ENCODE data around the gene IGFBP3.

- TF ChIP-seq ZNF571 (tag by site-specific recombination; IDR thresholded peaks at IDR 0.05) (no peak), ZBTB21 (tag by site-specific recombination; IDR thresholded peaks at IDR 0.05) (no peak), MYNN (tag by site-specific recombination; IDR thresholded peaks at IDR 0.05; ENCODE audit: borderline replicate concordance) (no peak), SCRT1 (tag by site-specific recombination; IDR thresholded peaks at IDR 0.05; ENCODE audit: borderline replicate concordance) (no peak), CTCF (tag by site-specific recombination; IDR thresholded peaks at IDR 0.05) (no peak), ATF2 (tag by site-specific recombination; IDR thresholded peaks at IDR 0.05; ENCODE audit: low read depth) (no peak)
- TF ChIP-seq, protein P1, sequence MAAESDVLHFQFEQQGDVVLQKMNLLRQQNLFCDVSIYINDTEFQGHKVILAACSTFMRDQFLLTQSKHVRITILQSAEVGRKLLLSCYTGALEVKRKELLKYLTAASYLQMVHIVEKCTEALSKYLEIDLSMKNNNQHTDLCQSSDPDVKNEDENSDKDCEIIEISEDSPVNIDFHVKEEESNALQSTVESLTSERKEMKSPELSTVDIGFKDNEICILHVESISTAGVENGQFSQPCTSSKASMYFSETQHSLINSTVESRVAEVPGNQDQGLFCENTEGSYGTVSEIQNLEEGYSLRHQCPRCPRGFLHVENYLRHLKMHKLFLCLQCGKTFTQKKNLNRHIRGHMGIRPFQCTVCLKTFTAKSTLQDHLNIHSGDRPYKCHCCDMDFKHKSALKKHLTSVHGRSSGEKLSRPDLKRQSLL (tag by site-specific recombination; IDR thresholded peaks at IDR 0.05), result no peak
- TF ChIP-seq, protein P2, sequence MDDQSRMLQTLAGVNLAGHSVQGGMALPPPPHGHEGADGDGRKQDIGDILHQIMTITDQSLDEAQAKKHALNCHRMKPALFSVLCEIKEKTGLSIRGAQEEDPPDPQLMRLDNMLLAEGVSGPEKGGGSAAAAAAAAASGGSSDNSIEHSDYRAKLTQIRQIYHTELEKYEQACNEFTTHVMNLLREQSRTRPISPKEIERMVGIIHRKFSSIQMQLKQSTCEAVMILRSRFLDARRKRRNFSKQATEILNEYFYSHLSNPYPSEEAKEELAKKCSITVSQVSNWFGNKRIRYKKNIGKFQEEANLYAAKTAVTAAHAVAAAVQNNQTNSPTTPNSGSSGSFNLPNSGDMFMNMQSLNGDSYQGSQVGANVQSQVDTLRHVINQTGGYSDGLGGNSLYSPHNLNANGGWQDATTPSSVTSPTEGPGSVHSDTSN (CRISPR knock-in tag; IDR thresholded peaks at IDR 0.05), result no peak
These were observed 38.6 kb downstream of the IGFBP3 start for GRCh38 chr7:45882465-45882810.
